SK-N-SH (cell line): ENCODE measurements around the gene INTS14. TPM values are rescaled to one million over a fixed set of nuclear protein-coding genes. Genes with fewer than 3 reads are reported as not detected.

ENCODE experiments used
- CTCF ChIA-PET: fragments of 300-600, 350-600 bp; formaldehyde crosslinking; extraction: SDS; loops from one replicate; lab custom pipeline; 2021; lab: Yijun Ruan, JAX
- POLR2A ChIA-PET: fragments of 350-600 bp; sonication (Branson Sonifier 250); formaldehyde crosslinking; extraction: SDS; loops from one replicate; lab custom pipeline; 2020; ENCODE audit warnings: antibody characterized with exemption, inconsistent platforms; lab: Yijun Ruan, JAX
- DNase-seq: peaks from one replicate; pipeline ENCODE4 v3.0.0; 2012
- H2AFZ ChIP-seq: fragments of 200-600 bp; sonication (generic); 2 replicates; pipeline ENCODE4 v1.8.1; 2016; ENCODE audit warnings: antibody characterized with exemption, mild to moderate bottlenecking, low read depth
- H3F3A ChIP-seq: fragments of 200-600 bp; sonication (generic); replicated peaks from 2 replicates; pipeline ENCODE3; 2016; ENCODE audit warnings: antibody characterized with exemption, mild to moderate bottlenecking; ENCODE audit not compliant: insufficient read depth
- H3K27ac ChIP-seq, 2 experiments: fragments of 200-500 bp in 1 of 2; fragments of 200-600 bp in 1 of 2; sonication (Bioruptor generic) in 1 of 2; sonication (generic), shearing (Covaris generic) in 1 of 2; 2 replicates each; pipeline versions ENCODE4 v1.5.1 to v1.6.1; 2014 to 2016; ENCODE audit warnings: low read depth in 2 of 2, inconsistent platforms in 1 of 2, low read length in 1 of 2, mild to moderate bottlenecking in 1 of 2, mixed read lengths in 1 of 2
- H3K27me3 ChIP-seq: fragments of 200-600 bp; sonication (generic), shearing (Covaris generic); 2 replicates; pipeline ENCODE4 v1.6.1; 2016; ENCODE audit warnings: mixed run types; ENCODE audit not compliant: insufficient read depth
- H3K36me3 ChIP-seq, 2 experiments: fragments of 200-500 bp in 1 of 2; fragments of 200-600 bp in 1 of 2; sonication (Bioruptor generic) in 1 of 2; sonication (generic) in 1 of 2; replicated peaks in 1 of 2; 2 replicates each; pipeline versions ENCODE3 to v1.5.1; 2014 to 2016; ENCODE audit warnings: low read length in 1 of 2, mild to moderate bottlenecking in 1 of 2; ENCODE audit not compliant: insufficient read depth in 2 of 2, control insufficient read depth in 1 of 2
- H3K4me1 ChIP-seq, 2 experiments: fragments of 200-500 bp in 1 of 2; fragments of 200-600 bp in 1 of 2; sonication (Bioruptor generic) in 1 of 2; sonication (generic), shearing (Covaris generic) in 1 of 2; 2 replicates each; pipeline versions ENCODE4 v1.5.1 to v1.6.1; 2014 to 2016; ENCODE audit warnings: low read depth in 1 of 2, low read length in 1 of 2, mixed run types in 1 of 2; ENCODE audit not compliant: insufficient read depth in 2 of 2, control insufficient read depth in 1 of 2
- H3K4me2 ChIP-seq: fragments of 200-600 bp; sonication (generic), shearing (Covaris generic); 2 replicates; pipeline ENCODE4 v1.6.1; 2017; ENCODE audit warnings: mixed run types
- H3K4me3 ChIP-seq, 2 experiments: fragments of 200-500 bp in 1 of 2; fragments of 200-600 bp in 1 of 2; sonication (Bioruptor generic) in 1 of 2; sonication (generic), shearing (Covaris generic) in 1 of 2; 2 replicates each; pipeline versions ENCODE4 v1.5.1 to v1.8.1; 2014 to 2016; ENCODE audit warnings: low read depth in 2 of 2, inconsistent platforms in 1 of 2, low read length in 1 of 2, mild to moderate bottlenecking in 1 of 2, mixed read lengths in 1 of 2, moderate library complexity in 1 of 2
- H3K79me2 ChIP-seq: fragments of 200-600 bp; sonication (generic); 2 replicates; pipeline ENCODE4 v1.8.1; 2017; ENCODE audit warnings: mild to moderate bottlenecking; ENCODE audit not compliant: insufficient read depth
- H3K9ac ChIP-seq: fragments of 200-600 bp; sonication (generic); 2 replicates; pipeline ENCODE4 v1.6.1; 2017; ENCODE audit warnings: mixed run types
- H3K9me2 ChIP-seq: fragments of 200-600 bp; sonication (generic); 2 replicates; pipeline ENCODE4 v1.6.1; 2017; ENCODE audit warnings: mixed run types
- H3K9me3 ChIP-seq: fragments of 200-600 bp; sonication (generic); 2 replicates; pipeline ENCODE4 v1.6.1; 2017; ENCODE audit warnings: mixed run types, mild to moderate bottlenecking, moderate library complexity
- H4K20me1 ChIP-seq: fragments of 200-600 bp; sonication (generic); 2 replicates; pipeline ENCODE4 v1.6.1; 2017; ENCODE audit warnings: mild to moderate bottlenecking, mixed run types; ENCODE audit not compliant: insufficient read depth
- CHD2 ChIP-seq: fragments of 150-350 bp; IDR thresholded peaks from 2 replicates; pipeline ENCODE4 v1.6.1; 2018; ENCODE audit warnings: low read length; ENCODE audit not compliant: partially characterized antibody
- ELF1 ChIP-seq: IDR thresholded peaks from 2 replicates; pipeline ENCODE4 v1.4.0; 2012
- EZH2phosphoT487 ChIP-seq: fragments of 200-600 bp; sonication (generic); IDR thresholded peaks from 2 replicates; pipeline ENCODE4 v1.6.1; 2017; ENCODE audit warnings: low read depth, mixed run types, mild to moderate bottlenecking, antibody characterized with exemption, moderate library complexity, borderline replicate concordance
- FOXM1 ChIP-seq: IDR thresholded peaks from 2 replicates; pipeline ENCODE4 v1.4.0; 2012; ENCODE audit warnings: low read depth, mild to moderate bottlenecking
- GABPA ChIP-seq: IDR thresholded peaks from 2 replicates; pipeline ENCODE4 v1.4.0; 2012; ENCODE audit warnings: low read depth, mild to moderate bottlenecking
- GATA2 ChIP-seq: sonication (generic); formaldehyde crosslinking; IDR thresholded peaks from 2 replicates; pipeline ENCODE4 v1.5.0; 2020; ENCODE audit warnings: mild to moderate bottlenecking, missing genetic modification reagents
- IRF3 ChIP-seq: fragments of 150-350 bp; IDR thresholded peaks from 2 replicates; pipeline ENCODE4 v1.6.1; 2016; ENCODE audit warnings: mild to moderate bottlenecking, low read depth, low read length
- JUND ChIP-seq: IDR thresholded peaks from 2 replicates; pipeline ENCODE4 v1.4.0; 2012
- MAX ChIP-seq: IDR thresholded peaks from 2 replicates; pipeline ENCODE4 v1.4.0; 2012; ENCODE audit warnings: low read depth
- MEF2A ChIP-seq: IDR thresholded peaks from 2 replicates; pipeline ENCODE4 v1.4.0; 2012; ENCODE audit warnings: low read depth, borderline replicate concordance
- NFIC ChIP-seq: IDR thresholded peaks from 2 replicates; pipeline ENCODE4 v1.4.0; 2012; ENCODE audit warnings: borderline replicate concordance
- RAD21 ChIP-seq: IDR thresholded peaks from 2 replicates; pipeline ENCODE4 v1.6.1; 2012; ENCODE audit warnings: mild to moderate bottlenecking, low read length
- RXRA ChIP-seq: IDR thresholded peaks from 2 replicates; pipeline ENCODE4 v1.4.0; 2012; ENCODE audit warnings: low read depth, mild to moderate bottlenecking, borderline replicate concordance
- SMC3 ChIP-seq: IDR thresholded peaks from 2 replicates; pipeline ENCODE4 v1.6.1; 2012; ENCODE audit warnings: low read depth, low read length, improper control_type of control experiment
- TCF12 ChIP-seq: IDR thresholded peaks from 2 replicates; pipeline ENCODE4 v1.4.0; 2012
- TEAD4 ChIP-seq: IDR thresholded peaks from 2 replicates; pipeline ENCODE4 v1.4.0; 2012; ENCODE audit warnings: mild to moderate bottlenecking, borderline replicate concordance; ENCODE audit not compliant: insufficient read depth
- YY1 ChIP-seq: IDR thresholded peaks from 2 replicates; pipeline ENCODE4 v1.4.0; 2012; ENCODE audit warnings: low read depth, mild to moderate bottlenecking
- ZBTB33 ChIP-seq: IDR thresholded peaks from 2 replicates; pipeline ENCODE4 v1.4.0; 2012; ENCODE audit warnings: low read depth, borderline replicate concordance
- WGBS: methylation state at CpG from one replicate; pipeline ENCODE4 v1.1.6; 2017; ENCODE audit warnings: low lambda C conversion rate; 5-methylcytosine and 5-hydroxymethylcytosine counted together
- polyA plus RNA-seq, 3 experiments: library from polyadenylated mRNA; depleted of rRNA; stranded (reverse); fragments of >200 nt; gene quantifications; 2 replicates each; pipeline ENCODE4 v1.2.3, GENCODE V29; 2012
- TF ChIP-seq, protein P1 (sequence below): IDR thresholded peaks from 2 replicates; pipeline ENCODE4 v1.6.1; 2012; ENCODE audit warnings: mild to moderate bottlenecking, low read depth, low read length, moderate library complexity

INTS14 gene
- polyA plus RNA-seq, 1 of the 3 experiments (the other 2 are of a cell fraction) = 44.9 TPM

- Histone ChIP-seq H3K4me3 (no peak overlapping the region), H3K27ac (no peak overlapping the region), H3F3A (peaks cover 12% of the 10 kb centered on the region), H3K36me3 (peaks cover 57 to 75% of the 10 kb centered on the region in 2 experiments), H2AFZ (no peak overlapping the region), H3K9me3 (no peaks in the 10 kb centered on the region), H3K9ac (no peak overlapping the region), H3K4me1 (no peaks in the 10 kb centered on the region), H3K79me2 (no peaks in the 10 kb centered on the region), H3K9me2 (no peaks in the 10 kb centered on the region), H4K20me1 (no peaks in the 10 kb centered on the region), H3K27me3 (no peaks in the 10 kb centered on the region), H3K4me2 (no peak overlapping the region)
- 87% methylated on average over 3 of the region's 3 CpGs for WGBS
- DNase-seq = no peak
- ChIA-PET CTCF (interaction anchor here (0.8 kb wide), 1 partner anchor 9 kb away, joined by 3 read pairs; no protein-coding TSS in a partner anchor), POLR2A (interaction anchor here (1.4 kb wide), 1 partner anchor 39 kb away, joined by 3 read pairs; the partner anchor contains the start of gene HACD3)
- no peak for TF ChIP-seq MEF2A
- TF ChIP-seq CHD2 = no peak
- TF ChIP-seq IRF3 = no peak
- no peak for TF ChIP-seq EZH2phosphoT487
- no peak for TF ChIP-seq TCF12
- TF ChIP-seq GABPA = no peak
- no peak for TF ChIP-seq YY1
- TF ChIP-seq RXRA = no peak
- no peak for TF ChIP-seq ZBTB33
- TF ChIP-seq FOXM1 = no peak
- no peak for TF ChIP-seq SMC3
These were observed 41.2 kb downstream of the INTS14 start for GRCh38 chr15:65569728-65570127.

- H3K4me2 ChIP-seq = no peak overlapping the region
- peaks cover 21% of the 10 kb centered on the region for H3K79me2 ChIP-seq
- H3K9me2 ChIP-seq = no peaks in the 10 kb centered on the region
- no peaks in the 10 kb centered on the region for H3K27me3 ChIP-seq
- WGBS = 99% methylated on average over 6 of the region's 6 CpGs
- no peak overlapping the region for H3K9ac ChIP-seq
- no peak for DNase-seq
- no peak overlapping the region for H3K4me3 ChIP-seq
- no peak overlapping the region for H2AFZ ChIP-seq
- H4K20me1 ChIP-seq = no peaks in the 10 kb centered on the region
- H3K27ac ChIP-seq = no peak overlapping the region
- peaks cover 0 to 12% of the 10 kb centered on the region in 2 experiments; a peak in 1 of 4 replicates for H3K4me1 ChIP-seq
- H3K36me3 ChIP-seq = peaks cover 54 to 65% of the 10 kb centered on the region in 2 experiments
- H3K9me3 ChIP-seq = no peaks in the 10 kb centered on the region
- CTCF ChIA-PET = interaction anchor here (1.2 kb wide), 1 partner anchor 34 kb away, joined by 4 read pairs; no protein-coding TSS in a partner anchor
- H3F3A ChIP-seq = no peaks in the 10 kb centered on the region
- POLR2A ChIA-PET = no interaction called here
- TF ChIP-seq TCF12 (no peak), NFIC (no peak), YY1 (no peak), TEAD4 (no peak), GABPA (no peak), RAD21 (no peak), GATA2 (CRISPR knock-in tag) (no peak), ELF1 (no peak), MAX (no peak), MEF2A (no peak), JUND (no peak), ZBTB33 (no peak)
- TF ChIP-seq, protein P1, sequence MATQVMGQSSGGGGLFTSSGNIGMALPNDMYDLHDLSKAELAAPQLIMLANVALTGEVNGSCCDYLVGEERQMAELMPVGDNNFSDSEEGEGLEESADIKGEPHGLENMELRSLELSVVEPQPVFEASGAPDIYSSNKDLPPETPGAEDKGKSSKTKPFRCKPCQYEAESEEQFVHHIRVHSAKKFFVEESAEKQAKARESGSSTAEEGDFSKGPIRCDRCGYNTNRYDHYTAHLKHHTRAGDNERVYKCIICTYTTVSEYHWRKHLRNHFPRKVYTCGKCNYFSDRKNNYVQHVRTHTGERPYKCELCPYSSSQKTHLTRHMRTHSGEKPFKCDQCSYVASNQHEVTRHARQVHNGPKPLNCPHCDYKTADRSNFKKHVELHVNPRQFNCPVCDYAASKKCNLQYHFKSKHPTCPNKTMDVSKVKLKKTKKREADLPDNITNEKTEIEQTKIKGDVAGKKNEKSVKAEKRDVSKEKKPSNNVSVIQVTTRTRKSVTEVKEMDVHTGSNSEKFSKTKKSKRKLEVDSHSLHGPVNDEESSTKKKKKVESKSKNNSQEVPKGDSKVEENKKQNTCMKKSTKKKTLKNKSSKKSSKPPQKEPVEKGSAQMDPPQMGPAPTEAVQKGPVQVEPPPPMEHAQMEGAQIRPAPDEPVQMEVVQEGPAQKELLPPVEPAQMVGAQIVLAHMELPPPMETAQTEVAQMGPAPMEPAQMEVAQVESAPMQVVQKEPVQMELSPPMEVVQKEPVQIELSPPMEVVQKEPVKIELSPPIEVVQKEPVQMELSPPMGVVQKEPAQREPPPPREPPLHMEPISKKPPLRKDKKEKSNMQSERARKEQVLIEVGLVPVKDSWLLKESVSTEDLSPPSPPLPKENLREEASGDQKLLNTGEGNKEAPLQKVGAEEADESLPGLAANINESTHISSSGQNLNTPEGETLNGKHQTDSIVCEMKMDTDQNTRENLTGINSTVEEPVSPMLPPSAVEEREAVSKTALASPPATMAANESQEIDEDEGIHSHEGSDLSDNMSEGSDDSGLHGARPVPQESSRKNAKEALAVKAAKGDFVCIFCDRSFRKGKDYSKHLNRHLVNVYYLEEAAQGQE = no peak
These were observed 49.0 kb downstream of the INTS14 start for GRCh38 chr15:65561934-65562333.
